ENCODE data around the gene ZNF275.

ZNF275 gene

GRCh38 chrX:153307276-153308178 lies 26.4 kb upstream of the ZNF275 start:
- DNase-seq (ENCODE audit: extremely low spot score): no peak
- ChIA-PET POLR2A (no interaction called here), CTCF (no interaction called here)
- TF ChIP-seq TARDBP (IDR thresholded peaks at IDR 0.05): no peak
- TF ChIP-seq ZNF384 (IDR thresholded peaks at IDR 0.05): no peak
- TF ChIP-seq LEF1 (IDR thresholded peaks at IDR 0.05; ENCODE audit: borderline replicate concordance): no peak
- TF ChIP-seq FOXA1 (IDR thresholded peaks at IDR 0.05): no peak
- no peak for TF ChIP-seq ARNT (IDR thresholded peaks at IDR 0.05)
- no peak for TF ChIP-seq SP1 (IDR thresholded peaks at IDR 0.05)
- no peak for TF ChIP-seq FOXM1 (IDR thresholded peaks at IDR 0.05; ENCODE audit: borderline replicate concordance)
- no peak for TF ChIP-seq CTBP1 (IDR thresholded peaks at IDR 0.05; ENCODE audit: borderline replicate concordance)
- TF ChIP-seq ELF4 (IDR thresholded peaks at IDR 0.05): no peak
- no peak for TF ChIP-seq SUZ12 (IDR thresholded peaks at IDR 0.05)
- no peak for TF ChIP-seq L3MBTL2 (conservative IDR thresholded peaks at IDR 0.05)
- no peak for TF ChIP-seq BHLHE40 (IDR thresholded peaks at IDR 0.05; ENCODE audit: borderline replicate concordance)
- no peak for TF ChIP-seq FOXK2 (IDR thresholded peaks at IDR 0.05)

GRCh38 chrX:153310901-153311300 lies 23.1 kb upstream of the ZNF275 start:
- TF ChIP-seq ARNT (IDR thresholded peaks at IDR 0.05): no peak
- TF ChIP-seq LEF1 (IDR thresholded peaks at IDR 0.05; ENCODE audit: borderline replicate concordance): no peak
- no peak for TF ChIP-seq HDGF (IDR thresholded peaks at IDR 0.05; ENCODE audit: borderline replicate concordance)
- no peak for TF ChIP-seq L3MBTL2 (conservative IDR thresholded peaks at IDR 0.05)
- TF ChIP-seq PKNOX1 (IDR thresholded peaks at IDR 0.05): no peak
- TF ChIP-seq NFRKB (IDR thresholded peaks at IDR 0.05): no peak
- no peak for TF ChIP-seq ELF4 (IDR thresholded peaks at IDR 0.05)
- no peak for TF ChIP-seq SP1 (IDR thresholded peaks at IDR 0.05)
- TF ChIP-seq FOXA1 (IDR thresholded peaks at IDR 0.05): no peak
- TF ChIP-seq BHLHE40 (IDR thresholded peaks at IDR 0.05; ENCODE audit: borderline replicate concordance): no peak
- no peak for TF ChIP-seq FOXM1 (IDR thresholded peaks at IDR 0.05; ENCODE audit: borderline replicate concordance)
- no peak for TF ChIP-seq CTBP1 (IDR thresholded peaks at IDR 0.05; ENCODE audit: borderline replicate concordance)
- no peak for TF ChIP-seq FOXK2 (IDR thresholded peaks at IDR 0.05)
- TF ChIP-seq TARDBP (IDR thresholded peaks at IDR 0.05): no peak
- TF ChIP-seq SUZ12 (IDR thresholded peaks at IDR 0.05): no peak
- no peak for TF ChIP-seq ZNF384 (IDR thresholded peaks at IDR 0.05)
- DNase-seq (ENCODE audit: extremely low spot score): no peak
- CTCF ChIA-PET: no interaction called here
- POLR2A ChIA-PET: no interaction called here

- no peak for TF ChIP-seq CTBP1 (IDR thresholded peaks at IDR 0.05; ENCODE audit: borderline replicate concordance)
- no peak for TF ChIP-seq SUZ12 (IDR thresholded peaks at IDR 0.05)
- no peak for TF ChIP-seq NFRKB (IDR thresholded peaks at IDR 0.05)
- no peak for TF ChIP-seq ELF4 (IDR thresholded peaks at IDR 0.05)
- no peak for TF ChIP-seq ZNF384 (IDR thresholded peaks at IDR 0.05)
- TF ChIP-seq FOXK2 (IDR thresholded peaks at IDR 0.05): no peak
- no peak for TF ChIP-seq HDGF (IDR thresholded peaks at IDR 0.05; ENCODE audit: borderline replicate concordance)
- no peak for TF ChIP-seq FOXM1 (IDR thresholded peaks at IDR 0.05; ENCODE audit: borderline replicate concordance)
- no peak for TF ChIP-seq L3MBTL2 (conservative IDR thresholded peaks at IDR 0.05)
- TF ChIP-seq LEF1 (IDR thresholded peaks at IDR 0.05; ENCODE audit: borderline replicate concordance): no peak
- TF ChIP-seq ARNT (IDR thresholded peaks at IDR 0.05): no peak
- TF ChIP-seq SP1 (IDR thresholded peaks at IDR 0.05): no peak
- no peak for TF ChIP-seq FOXA1 (IDR thresholded peaks at IDR 0.05)
- TF ChIP-seq BHLHE40 (IDR thresholded peaks at IDR 0.05; ENCODE audit: borderline replicate concordance): no peak
- TF ChIP-seq PKNOX1 (IDR thresholded peaks at IDR 0.05): no peak
- TF ChIP-seq TARDBP (IDR thresholded peaks at IDR 0.05): no peak
- ChIA-PET CTCF (no interaction called here), POLR2A (no interaction called here)
- DNase-seq (ENCODE audit: extremely low spot score): no peak
Measured at GRCh38 chrX:153312041-153312440, 21.9 kb upstream of the ZNF275 start.

- POLR2A ChIA-PET: no interaction called here
- CTCF ChIA-PET: no interaction called here
- no peak for DNase-seq (ENCODE audit: extremely low spot score)
- TF ChIP-seq PKNOX1 (IDR thresholded peaks at IDR 0.05) (no peak), LEF1 (IDR thresholded peaks at IDR 0.05; ENCODE audit: borderline replicate concordance) (no peak), HDGF (IDR thresholded peaks at IDR 0.05; ENCODE audit: borderline replicate concordance) (no peak), SP1 (IDR thresholded peaks at IDR 0.05) (no peak)
Measured at GRCh38 chrX:153312842-153313241, 21.1 kb upstream of the ZNF275 start.

GRCh38 chrX:153317306-153317705 lies 16.6 kb upstream of the ZNF275 start:
- ChIA-PET POLR2A (no interaction called here), CTCF (no interaction called here)
- no peak for DNase-seq (ENCODE audit: extremely low spot score)
- TF ChIP-seq BHLHE40 (IDR thresholded peaks at IDR 0.05; ENCODE audit: borderline replicate concordance) (no peak), HDGF (IDR thresholded peaks at IDR 0.05; ENCODE audit: borderline replicate concordance) (no peak), LEF1 (IDR thresholded peaks at IDR 0.05; ENCODE audit: borderline replicate concordance) (no peak), FOXK2 (IDR thresholded peaks at IDR 0.05) (no peak), FOXA1 (IDR thresholded peaks at IDR 0.05) (no peak), ARNT (IDR thresholded peaks at IDR 0.05) (no peak), ZNF384 (IDR thresholded peaks at IDR 0.05) (no peak), NFRKB (IDR thresholded peaks at IDR 0.05) (no peak), CTBP1 (IDR thresholded peaks at IDR 0.05; ENCODE audit: borderline replicate concordance) (no peak), PKNOX1 (IDR thresholded peaks at IDR 0.05) (no peak), TARDBP (IDR thresholded peaks at IDR 0.05) (no peak), SP1 (IDR thresholded peaks at IDR 0.05) (no peak), L3MBTL2 (conservative IDR thresholded peaks at IDR 0.05) (no peak), ELF4 (IDR thresholded peaks at IDR 0.05) (no peak), SUZ12 (IDR thresholded peaks at IDR 0.05) (no peak), FOXM1 (IDR thresholded peaks at IDR 0.05; ENCODE audit: borderline replicate concordance) (no peak)

Measured in HEK293T (cell line).